HG03342 (cell line): Measurements from ENCODE around the gene CACNA1F.
A peak's percentile ranks its signal among the peaks of the same experiment; 100 is the strongest.
"Not testable (repeated sequence)": the region's sequence is repeated elsewhere in the genome, so short reads cannot be mapped to it uniquely, and the experiment has no call there.

Experiments
- ATAC-seq: cut with Tn5 transposase; IDR thresholded peaks from one replicate; pipeline ENCODE4 v1.9.1; 2021; ENCODE audit warnings: mild to moderate bottlenecking, moderate library complexity; ENCODE audit not compliant: unreplicated experiment

The CACNA1F gene

DNA sequence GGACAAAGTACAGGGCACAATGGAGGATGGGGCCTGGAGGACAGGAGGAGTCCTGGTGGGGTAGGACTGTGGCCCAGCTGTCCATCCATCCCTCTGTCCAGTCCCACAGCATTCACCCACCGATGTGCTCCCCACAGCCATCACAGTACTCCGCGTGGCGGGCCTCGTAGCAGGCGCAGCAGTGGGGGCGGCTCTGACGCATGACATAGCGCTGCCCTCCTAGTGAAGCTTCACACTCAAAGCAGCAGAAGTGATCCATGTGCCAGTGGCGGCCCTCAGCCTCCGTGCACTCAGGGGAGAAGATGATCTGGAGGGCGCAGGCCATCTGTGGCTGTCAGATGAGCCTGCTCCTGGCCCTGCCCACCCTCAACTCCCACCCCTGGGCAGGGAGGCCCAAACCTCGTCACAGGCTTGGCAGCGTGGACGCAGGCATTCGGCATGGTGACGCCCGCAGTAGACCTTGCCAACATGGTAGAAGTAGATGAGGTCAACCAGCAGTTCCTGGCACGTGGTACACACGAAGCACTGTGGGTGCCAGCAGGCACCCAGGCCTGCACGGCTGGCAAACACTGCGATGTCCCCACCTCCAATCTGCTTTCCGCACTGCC lies 55.2 kb downstream of the CACNA1F start:
- no peak for ATAC-seq

DNA sequence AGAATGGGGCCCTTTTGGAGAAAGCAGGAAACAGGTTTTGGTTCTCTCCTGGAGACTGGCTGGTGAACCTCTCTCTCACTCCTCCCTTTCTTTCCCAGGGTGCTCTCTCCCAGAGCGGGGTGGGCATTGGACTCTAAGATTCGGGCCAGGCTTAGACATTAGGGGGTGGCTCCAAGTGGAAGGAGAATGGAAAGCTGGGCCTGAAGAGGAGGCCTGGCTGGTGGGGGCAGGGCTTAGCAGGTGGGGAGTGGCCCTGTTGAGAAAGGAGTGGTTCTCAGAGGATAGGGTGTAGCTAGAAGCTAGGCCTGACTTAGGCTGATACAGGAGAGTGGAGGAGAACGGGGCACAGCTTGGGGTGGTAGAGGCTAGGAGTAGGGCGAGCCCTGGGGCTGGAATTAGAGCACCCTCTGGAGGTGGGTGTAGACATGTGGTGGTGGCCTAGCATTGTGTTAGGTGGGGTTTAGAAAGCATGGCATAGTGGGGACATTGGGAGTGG lies 55.8 kb downstream of the CACNA1F start:
- ATAC-seq = no peak

DNA sequence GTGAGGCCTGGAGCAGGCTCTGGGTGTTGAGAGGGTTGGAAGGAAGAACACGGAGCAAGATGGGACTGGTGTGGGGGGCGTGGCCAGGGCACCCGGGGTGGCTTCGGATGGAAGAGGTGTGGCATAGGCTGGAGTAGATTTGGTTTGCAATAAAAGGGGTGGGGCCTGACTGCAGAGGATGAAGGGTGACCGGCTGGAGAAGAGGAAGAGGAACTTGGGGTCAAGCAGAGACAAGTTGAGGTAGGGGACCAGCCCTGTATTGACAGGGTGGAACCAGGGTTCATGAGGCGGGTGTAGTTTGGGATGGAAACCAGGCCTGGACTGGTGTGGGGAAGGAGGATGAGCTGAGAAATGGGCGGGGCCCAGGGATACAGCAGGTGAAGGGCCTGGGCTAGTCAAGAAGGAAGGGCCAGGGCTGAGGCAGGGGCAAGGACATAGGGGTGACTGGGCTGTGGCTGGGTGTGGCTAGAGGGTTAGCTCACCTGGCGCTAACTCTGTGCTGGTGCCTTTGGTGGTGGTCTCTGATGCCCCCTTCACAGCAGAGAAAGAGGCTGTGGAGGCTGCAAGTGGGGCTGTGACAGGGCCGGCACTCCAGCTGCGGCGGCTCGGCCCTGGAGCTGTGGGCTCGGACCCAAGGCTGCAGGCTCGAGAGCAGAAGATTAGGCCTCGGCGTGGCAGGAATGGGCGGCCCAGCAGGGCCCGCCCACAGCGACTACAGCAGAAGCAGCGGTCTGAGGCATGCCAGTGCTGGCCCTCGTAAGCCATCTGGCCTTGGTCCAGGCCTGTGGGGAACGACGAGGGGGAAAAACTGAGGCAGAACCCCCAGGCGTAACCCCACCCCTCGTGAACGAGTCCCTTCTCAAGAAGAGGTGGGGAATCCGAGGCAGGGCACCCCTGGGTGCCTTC lies 56.5 kb downstream of the CACNA1F start:
- no peak for ATAC-seq

DNA sequence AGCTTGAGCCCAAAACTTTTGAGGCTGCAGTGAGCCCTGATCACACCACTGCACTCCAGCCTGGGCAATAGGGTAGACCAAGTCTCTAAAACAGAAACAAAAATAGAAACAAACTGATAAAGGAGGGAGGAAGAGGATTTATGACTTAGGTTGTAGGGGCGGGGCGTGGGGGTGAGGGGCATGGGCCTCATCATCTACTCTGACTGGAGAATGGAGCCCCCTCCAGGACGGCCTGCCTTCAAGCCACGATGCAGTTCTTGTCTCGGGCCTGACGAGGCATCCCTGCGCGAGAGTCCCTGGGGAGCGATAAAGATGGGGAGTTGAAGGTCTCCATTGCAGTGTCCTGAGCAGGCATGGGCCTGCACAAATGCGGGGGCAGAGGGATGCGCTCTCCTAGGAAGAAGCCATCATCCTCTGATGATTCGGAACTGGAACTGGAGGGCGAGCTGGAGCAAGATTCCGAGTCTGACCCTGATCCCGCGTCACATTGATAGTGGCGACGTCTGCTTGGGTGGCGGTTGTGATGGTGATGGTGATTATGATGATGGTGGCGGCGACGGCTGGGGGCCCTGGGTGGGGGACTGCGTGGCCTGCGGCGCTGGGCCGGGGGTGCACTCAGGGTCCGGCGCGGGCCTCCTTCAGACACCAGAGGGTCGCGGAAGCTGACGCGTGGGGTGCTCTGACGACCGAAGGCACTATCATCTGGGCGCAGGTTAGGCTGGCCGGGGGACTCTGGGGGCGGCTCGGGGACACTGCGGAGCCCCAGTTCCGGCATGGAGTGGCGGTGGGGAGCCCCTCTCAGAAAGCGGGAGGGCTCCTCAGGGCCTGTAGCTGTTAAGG lies 57.5 kb downstream of the CACNA1F start:
- ATAC-seq = no peak

DNA sequence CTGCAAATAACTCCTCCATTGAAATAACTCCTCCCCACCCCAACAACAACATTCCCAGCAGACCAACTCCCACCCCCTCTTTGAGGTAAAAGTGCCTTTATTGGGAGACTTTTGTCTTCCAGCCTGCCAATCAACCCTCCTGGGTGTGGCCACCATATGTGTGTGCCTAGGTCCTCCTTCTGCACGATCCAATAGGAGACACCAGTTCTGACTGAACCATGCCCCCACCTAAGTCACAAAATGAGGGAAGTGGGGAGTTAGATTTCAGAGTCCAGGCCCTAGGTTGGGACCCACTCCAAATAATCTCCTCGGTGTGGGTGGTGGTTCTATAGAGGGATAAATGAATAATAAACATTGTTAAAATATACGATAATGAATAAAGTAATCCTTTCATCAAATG lies 58.4 kb downstream of the CACNA1F start:
- ATAC-seq = no peak

DNA sequence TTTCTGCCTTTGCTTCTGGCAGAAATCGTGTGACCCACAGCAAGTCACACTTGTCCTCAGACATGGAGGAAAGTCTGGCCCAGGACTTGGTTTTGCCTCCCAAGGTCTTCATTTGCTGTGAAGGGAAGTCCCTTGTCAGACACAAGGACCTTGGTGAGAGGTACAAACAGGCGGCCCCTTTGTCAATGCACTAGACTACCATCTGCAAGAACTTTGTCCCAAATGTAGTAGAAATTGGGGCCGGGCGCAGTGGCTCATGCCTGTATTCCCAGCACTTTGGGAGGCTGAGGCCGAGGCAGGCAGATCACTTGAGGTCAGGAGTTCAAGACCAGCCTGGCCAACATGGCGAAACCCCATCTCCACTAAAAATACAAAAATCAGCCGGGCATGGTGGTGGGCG lies 59.6 kb downstream of the CACNA1F start:
- ATAC-seq = not testable (repeated sequence)

DNA sequence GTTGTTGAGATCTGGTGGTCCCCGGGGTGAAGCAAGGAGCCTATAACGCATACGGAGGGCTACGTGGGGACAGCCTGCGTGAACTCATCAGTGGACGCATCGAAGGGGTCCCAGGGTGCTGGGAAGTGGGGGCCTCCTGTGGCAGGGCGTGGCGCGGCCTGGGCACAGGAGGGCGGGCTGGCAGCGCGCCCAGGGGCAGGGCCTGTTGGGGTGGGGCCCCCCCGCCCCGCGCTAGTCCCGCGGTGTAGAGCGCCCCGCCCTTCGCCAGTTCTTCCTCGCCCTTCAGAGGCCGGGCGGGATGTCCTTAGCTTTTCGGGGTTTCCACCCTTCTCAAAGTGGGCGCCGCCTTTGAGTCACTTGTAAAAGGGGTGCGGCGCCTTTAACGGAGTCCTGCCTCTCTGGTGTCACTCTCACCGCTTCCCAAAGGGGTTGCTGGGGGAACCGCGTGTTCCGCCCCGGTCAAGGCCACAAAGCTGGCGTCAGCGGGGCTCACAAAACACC lies 60.8 kb downstream of the CACNA1F start:
- peak; percentile 76 for ATAC-seq

DNA sequence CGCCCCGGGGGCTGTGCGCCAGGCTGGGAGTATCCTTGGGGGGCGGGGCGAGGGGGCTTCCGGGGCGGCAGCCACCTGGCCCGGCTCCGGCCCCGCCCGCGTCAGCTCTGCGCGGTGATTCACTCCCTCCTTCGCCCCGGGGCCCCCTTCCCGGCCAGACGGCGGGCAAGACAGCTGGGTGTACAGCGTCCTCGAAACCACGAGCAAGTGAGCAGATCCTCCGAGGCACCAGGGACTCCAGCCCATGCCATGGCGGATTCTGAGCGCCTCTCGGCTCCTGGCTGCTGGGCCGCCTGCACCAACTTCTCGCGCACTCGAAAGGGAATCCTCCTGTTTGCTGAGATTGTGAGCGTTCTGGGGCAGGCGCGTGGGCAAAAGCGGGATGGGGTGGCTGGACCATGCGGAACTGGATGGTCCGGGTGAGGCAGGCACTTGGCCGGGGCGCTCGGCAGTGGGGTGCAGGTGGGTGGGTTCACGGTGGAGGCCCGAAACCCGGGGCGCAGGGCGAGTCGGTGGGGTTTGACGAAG lies 61.3 kb downstream of the CACNA1F start, which contains the start of gene PLP2:
Gene PLP2, plus strand, starts transcription at position 147 of the 528 bp plus-strand sequence. Its CDS starts 103 bp downstream, at position 250.
- peak; percentile 33 for ATAC-seq

DNA sequence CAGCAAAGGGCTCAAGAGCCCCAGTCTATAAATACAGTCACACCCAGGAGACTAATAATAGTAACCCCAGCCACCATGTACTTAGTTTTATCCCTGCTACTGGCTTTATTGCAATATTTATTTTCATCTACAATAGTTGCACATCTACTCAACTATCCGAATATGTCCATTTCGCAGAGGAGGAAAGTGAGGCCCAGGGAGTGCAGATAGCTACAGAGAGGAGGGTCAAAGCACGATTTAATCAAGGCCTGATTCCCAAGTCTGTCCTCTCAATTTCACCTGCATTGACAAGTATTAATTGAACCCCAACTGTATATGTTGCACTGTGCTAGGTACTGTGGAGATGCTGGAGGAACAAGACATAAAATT lies 65.4 kb downstream of the CACNA1F start:
- no peak for ATAC-seq

DNA sequence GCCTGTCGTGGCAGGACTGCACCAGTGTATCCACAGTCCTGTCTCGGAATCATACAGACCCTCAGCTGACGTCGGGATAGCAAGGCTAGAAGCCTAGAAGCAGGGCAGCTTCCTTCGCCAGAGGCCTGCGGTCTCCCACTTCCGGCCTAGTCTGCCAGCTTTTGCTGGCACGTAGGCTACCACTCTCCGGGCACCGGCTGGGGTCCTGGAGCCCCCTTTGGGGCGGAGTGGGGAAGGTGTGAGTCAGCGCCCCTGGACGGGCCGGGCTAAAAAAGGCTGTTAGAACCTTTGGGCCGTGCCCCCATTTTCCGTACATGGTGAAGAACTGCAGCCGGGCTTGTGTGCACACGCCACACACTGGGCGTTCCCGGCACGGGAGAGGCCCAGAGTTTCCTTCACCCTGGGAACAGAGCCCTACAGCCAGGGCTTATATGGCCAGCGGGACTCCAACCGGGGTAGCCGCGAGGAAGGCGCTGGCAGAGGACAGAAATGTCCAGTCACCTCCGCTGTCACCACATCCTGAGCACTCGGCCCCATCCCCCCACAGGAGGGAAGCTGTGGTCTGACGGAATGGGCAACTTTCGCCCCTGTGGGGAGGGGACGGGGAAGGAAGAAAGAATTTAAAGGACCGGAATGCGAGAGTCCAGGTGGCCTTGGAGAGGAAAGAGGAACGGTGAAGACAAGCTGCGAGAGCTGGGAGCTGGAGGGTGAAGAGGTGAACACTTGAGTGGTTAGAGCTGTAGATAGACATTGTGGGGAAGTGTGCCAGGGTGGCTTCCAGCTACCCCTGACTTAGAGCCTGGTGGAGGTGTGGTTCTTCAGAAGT lies 66.0 kb downstream of the CACNA1F start:
- ATAC-seq = peak; percentile 16

DNA sequence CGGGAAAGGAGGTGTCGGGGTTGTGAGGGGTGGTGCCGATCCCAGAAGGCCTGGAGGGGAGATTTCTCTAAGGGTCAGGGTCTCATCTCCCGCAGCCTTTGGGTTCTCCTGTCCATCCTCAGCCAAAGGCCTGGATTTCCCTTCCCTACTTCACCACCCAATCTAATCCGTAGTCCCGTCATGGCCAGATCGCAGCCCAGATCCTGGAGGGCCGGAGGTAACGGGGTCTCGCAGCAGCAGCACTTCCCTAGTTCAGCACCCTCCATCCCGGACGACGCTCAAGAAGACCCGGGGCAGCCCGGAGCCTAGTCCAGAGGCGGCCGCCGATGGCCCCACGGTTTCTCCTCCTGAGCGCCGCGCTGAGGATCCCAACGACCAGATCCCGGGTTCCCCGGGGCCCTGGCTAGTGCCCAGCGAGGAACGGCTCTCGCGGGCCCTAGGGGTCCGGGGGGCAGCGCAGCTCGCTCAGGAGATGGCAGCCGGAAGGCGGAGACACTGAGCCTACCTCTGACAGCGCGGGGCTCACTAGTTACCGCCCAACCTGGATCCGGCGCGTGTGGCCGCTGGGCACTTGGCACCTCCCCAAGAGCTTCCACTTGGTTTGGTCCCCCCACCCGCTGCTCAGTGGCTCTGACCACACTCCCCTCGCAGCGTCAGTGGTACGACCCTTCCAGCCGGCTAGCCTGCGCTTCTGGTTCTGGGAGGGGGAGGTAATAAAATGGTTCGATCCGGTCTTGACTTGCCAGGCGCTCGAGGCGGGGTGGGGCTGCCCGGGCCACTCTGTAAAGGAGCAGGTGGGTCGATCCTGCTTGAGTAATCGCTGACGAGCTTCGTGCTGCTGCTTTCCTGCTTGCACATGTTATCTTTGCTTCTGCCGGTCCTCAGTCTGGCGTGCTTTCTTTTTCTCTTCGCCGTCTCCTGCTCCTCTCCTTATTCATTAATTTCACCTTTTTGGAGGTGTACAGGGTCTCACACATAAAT lies 66.9 kb downstream of the CACNA1F start:
- peak; percentile 30 for ATAC-seq

DNA sequence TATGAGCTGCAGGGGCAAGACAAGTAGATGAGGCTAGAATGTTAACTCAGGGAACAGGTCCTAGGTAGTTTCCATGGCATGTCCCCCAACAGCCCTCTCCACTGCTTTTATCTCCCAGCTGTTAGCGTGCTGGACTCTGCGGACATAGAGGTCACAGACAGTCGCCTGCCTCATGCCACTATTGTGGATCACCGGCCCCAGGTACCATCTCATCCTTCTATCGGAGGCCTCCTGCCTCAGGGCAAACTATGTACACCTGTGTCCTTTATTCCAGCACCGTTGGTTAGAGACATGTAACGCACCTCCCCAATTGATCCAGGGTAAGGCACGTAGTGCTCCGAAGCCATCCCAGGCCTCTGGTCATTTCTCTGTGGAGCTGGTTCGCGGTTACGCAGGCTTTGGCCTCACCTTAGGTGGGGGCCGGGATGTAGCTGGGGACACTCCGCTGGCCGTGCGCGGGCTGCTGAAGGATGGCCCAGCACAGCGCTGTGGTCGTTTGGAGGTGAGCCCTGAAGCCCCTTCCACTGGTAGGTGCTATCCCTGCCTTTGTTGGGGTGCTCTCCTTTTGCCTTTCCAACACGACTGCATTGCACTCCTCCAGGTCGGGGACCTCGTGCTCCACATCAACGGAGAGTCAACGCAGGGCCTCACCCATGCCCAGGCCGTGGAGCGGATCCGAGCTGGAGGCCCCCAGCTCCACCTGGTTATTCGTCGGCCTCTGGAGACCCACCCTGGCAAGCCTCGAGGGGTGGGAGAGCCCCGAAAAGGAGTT lies 68.4 kb downstream of the CACNA1F start:
- no peak for ATAC-seq

DNA sequence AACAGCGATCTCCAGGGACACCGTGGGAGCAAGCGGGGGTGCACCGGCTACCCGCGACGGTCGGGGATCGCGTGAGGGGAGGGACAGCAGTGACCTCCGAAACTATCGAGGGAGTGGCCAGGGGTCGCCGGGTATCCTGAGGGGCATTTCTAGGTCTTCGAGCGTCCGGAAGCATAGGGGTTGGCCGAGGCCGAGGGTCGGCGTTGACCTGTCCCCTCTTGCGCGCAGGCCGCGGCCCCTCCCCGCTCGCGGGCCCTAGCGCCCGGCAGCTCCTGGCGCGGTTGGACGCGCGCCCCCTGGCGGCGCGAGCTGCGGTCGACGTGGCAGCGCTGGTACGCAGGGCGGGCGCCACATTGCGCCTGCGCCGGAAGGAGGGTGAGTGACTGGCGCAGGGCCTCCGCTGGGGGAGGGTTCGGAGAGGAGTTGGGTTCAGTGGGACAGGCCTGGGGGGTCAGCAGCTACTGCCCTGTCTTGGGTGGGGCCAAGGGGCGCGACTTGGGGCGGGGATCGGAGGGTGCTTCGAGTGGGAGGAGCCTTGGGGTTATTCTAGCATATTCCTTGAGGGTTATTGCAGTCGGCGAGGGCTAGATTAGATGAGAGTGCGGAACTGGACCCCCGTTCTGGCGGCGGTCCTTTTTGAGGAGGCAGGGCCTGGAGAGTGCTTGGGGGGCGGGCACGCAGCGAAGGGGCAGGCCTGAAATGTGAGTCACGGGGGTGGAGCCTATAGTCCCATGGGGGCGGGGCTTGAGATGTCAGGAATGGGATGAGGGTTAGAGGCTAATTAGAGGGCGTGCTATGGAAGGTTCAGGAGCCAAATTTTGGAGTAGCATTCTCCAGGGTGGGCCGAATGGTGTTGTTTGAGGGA lies 69.4 kb downstream of the CACNA1F start:
- peak; percentile 57 for ATAC-seq

DNA sequence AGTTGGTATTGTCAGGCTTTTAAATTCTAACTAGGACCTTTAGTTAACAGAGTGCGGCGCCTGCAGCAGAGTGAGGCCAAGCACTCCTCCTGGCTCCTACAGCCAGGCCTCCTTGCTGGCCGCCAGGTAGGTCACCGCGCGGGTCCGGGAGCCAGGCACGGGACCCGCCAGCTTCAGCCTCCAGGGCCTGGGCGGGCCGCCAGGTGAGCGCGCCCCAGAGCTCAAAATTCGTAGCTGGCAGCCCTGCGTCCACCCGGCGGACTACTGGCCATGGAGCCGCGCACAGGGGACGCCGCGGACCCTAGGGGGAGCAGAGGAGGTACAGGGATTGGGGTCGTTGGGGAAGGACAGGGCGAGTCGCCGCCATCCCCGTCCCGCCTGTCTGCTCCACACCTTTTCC lies 70.5 kb downstream of the CACNA1F start, which contains the start of gene MAGIX:
Gene MAGIX, plus strand, starts transcription at position 139 of the 400 bp plus-strand sequence. Its CDS starts 132 bp downstream, at position 271.
- no peak for ATAC-seq

DNA sequence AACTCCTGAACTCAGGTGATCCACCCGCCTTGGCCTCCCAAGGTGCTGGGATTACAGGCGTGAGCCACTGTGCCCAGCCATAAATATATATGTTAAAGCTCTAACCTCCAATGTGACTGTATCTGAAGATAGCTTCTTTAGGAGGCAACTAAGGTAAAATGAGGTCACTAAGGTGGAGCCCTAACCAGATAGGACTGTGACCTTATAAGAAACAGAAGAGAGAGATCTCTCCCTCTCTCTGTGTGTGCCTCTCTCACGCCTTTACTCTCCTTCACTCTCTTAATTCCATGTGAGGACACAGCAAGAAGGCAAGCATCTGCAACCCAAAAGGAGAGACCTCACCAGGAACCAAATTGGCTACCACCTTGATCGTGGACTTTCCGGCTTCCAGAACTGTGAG lies 71.5 kb downstream of the CACNA1F start:
- ATAC-seq = no peak

DNA sequence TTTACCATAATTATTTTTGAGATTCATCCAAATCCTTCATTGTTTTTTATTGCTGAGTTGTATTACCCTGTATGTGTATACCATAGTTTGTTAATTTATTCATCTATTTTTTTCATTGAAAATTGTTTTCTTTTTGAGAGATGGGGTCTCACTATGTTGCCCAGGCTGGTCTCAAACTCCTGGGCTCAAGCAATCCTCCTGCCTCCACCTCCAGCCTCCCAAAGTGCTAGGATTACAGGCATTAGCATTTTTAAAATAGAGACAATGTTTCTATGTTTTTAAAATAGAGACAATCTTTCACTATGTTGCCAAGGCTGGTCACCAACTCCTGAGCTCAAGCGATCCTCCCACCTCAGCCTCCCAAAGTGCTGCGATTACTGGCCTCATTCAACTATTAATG lies 72.2 kb downstream of the CACNA1F start:
- no peak for ATAC-seq

DNA sequence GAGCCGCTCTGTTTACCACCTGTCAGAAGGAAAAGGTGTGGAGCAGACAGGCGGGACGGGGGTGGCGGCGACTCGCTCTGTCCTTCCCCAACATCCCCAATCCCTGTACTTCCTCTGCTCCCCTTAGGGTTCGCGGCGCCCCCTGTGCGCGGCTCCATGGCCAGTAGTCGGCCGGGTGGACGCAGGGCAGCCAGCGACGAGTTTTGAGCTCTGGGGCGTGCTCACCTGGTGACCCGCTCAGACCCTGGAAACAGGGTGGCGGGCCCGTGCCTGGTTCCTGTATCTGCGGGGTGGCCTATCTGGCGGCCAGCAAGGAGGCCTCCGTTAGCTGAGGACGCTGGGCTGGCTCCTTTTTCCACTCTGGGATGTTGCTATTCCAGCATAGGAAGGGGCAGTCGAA lies 75.9 kb downstream of the CACNA1F start:
- ATAC-seq = no peak
